NCI-H1105 (cell line): ENCODE data around the gene SSBP3.
"Not testable (repeated sequence)": the region's sequence is repeated elsewhere in the genome, so short reads cannot be mapped to it uniquely, and the experiment has no call there.

Experiments
- DNase-seq: peaks from one replicate; lab custom pipeline; 2025; lab: John Stamatoyannopoulos, UW

Gene SSBP3

GRCh38 chr1:54406339-54407153 is at the start of gene SSBP3:
TSS of gene SSBP3 (minus strand) at chr1:54406394.
- DNase-seq: peak; percentile 92

- no peak for DNase-seq
These were observed 47.3 kb upstream of the SSBP3 start for GRCh38 chr1:54453509-54453908.

- no peak for DNase-seq
These were observed 46.8 kb upstream of the SSBP3 start for GRCh38 chr1:54453022-54453421.

- DNase-seq: not testable (repeated sequence)
These were observed 43.2 kb upstream of the SSBP3 start for GRCh38 chr1:54449431-54449830.

- DNase-seq: not testable (repeated sequence)
These were observed 42.6 kb upstream of the SSBP3 start for GRCh38 chr1:54448801-54449200.

GRCh38 chr1:54447081-54447480 is 40.9 kb upstream of the SSBP3 start:
- not testable (repeated sequence) for DNase-seq

GRCh38 chr1:54442185-54442584 is 36.0 kb upstream of the SSBP3 start:
- DNase-seq: no peak

- no peak for DNase-seq
These were observed 33.5 kb upstream of the SSBP3 start for GRCh38 chr1:54439550-54440223.

- DNase-seq: no peak
These were observed 31.6 kb upstream of the SSBP3 start for GRCh38 chr1:54437783-54438182.

- DNase-seq: no peak
These were observed 30.6 kb upstream of the SSBP3 start for GRCh38 chr1:54436826-54437225.

- DNase-seq: no peak
These were observed 23.6 kb upstream of the SSBP3 start for GRCh38 chr1:54429838-54430237.

- no peak for DNase-seq
These were observed 22.8 kb upstream of the SSBP3 start for GRCh38 chr1:54428837-54429518.

- no peak for DNase-seq
These were observed 19.0 kb upstream of the SSBP3 start for GRCh38 chr1:54425152-54425584.

- no peak for DNase-seq
These were observed 18.2 kb upstream of the SSBP3 start for GRCh38 chr1:54424398-54424797.

- DNase-seq: no peak
These were observed 14.9 kb upstream of the SSBP3 start for GRCh38 chr1:54421101-54421504.

- DNase-seq: not testable (repeated sequence)
These were observed 12.4 kb upstream of the SSBP3 start for GRCh38 chr1:54418598-54418997.

GRCh38 chr1:54417123-54417522 is 10.9 kb upstream of the SSBP3 start:
- DNase-seq: no peak

GRCh38 chr1:54416435-54416834 is 10.2 kb upstream of the SSBP3 start:
- no peak for DNase-seq

GRCh38 chr1:54415991-54416390 is 9.8 kb upstream of the SSBP3 start:
- no peak for DNase-seq

- no peak for DNase-seq
These were observed 9.3 kb upstream of the SSBP3 start for GRCh38 chr1:54415533-54415932.

GRCh38 chr1:54413732-54414131 is 7.5 kb upstream of the SSBP3 start:
- DNase-seq: no peak

- no peak for DNase-seq
These were observed 7.1 kb upstream of the SSBP3 start for GRCh38 chr1:54413295-54413694.

GRCh38 chr1:54410359-54410758 is 4.2 kb upstream of the SSBP3 start:
- no peak for DNase-seq
